Epithelial cell of esophagus (primary cell): ENCODE data around the gene ZNF614.

Experiments
- DNase-seq: peaks from one replicate; pipeline ENCODE4 v3.0.0; 2010; ENCODE audit warnings: low read depth
- H3K4me3 ChIP-seq: 2 replicates; pipeline ENCODE4 v1.5.1; 2011; ENCODE audit warnings: mild to moderate bottlenecking, low read length, control low read depth
- CTCF ChIP-seq: IDR thresholded peaks from 2 replicates; pipeline ENCODE4 v1.5.1; 2011; ENCODE audit warnings: low read depth, mild to moderate bottlenecking, low read length, control low read depth, inconsistent platforms; ENCODE audit not compliant: insufficient read depth; ENCODE audit errors: missing control alignments

The ZNF614 gene

DNA sequence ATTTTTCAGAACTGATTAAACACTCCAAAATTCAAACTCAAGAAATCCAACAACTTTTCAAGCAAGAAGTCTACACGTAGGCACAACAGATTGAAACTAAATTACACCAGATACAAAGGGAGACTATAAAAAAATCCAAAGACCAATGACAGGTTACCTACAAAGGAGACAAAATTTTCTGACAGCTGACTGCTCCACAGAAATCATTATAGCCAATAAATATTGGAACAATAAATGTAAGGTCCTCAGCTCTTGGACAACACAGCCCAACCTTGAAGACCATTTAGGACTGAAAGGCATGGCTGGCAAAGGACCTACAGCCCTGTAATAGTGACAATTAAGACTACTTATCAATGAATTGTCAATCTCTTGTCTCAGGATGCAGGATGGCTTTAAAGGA, 57.5 kb downstream of the ZNF614 start:
- H3K4me3 ChIP-seq, result no peak overlapping the region
- TF ChIP-seq CTCF, result no peak
- no peak for DNase-seq

DNA sequence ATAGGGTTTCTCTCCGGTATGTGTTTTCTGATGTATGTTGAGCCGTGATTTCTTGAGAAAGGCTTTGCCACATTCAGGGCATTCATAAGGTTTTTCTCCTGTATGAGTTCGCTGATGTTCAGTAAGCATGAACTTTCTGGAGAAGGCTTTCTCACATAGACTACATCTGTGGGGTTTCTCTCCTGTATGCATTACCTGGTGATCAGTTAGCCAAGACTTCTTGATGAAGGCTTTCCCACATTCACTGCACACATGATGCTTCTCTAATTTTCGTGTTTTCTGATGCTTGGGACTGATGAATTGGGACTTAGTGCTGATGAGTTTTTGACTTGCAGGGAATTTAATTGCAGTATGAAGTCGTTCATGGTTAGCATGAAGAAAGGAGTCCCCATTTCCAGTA, 62.6 kb downstream of the ZNF614 start:
- no peak overlapping the region for H3K4me3 ChIP-seq
- TF ChIP-seq CTCF, result no peak
- no peak for DNase-seq
